NCI-H2107 treated with DMSO at 0.1 percent for 48 hours (cell line): ENCODE measurements around the gene NAXD.
"Not testable (repeated sequence)": the region's sequence is repeated elsewhere in the genome, so short reads cannot be mapped to it uniquely, and the experiment has no call there.

Experiments
- DNase-seq: peaks from one replicate; lab custom pipeline; 2025; ENCODE audit not compliant: unreplicated experiment; lab: John Stamatoyannopoulos, UW

Gene NAXD

GRCh38 chr13:110627761-110628476 lies 12.6 kb downstream of the NAXD start:
- DNase-seq = no peak

GRCh38 chr13:110628477-110628793 lies 13.1 kb downstream of the NAXD start:
- DNase-seq = no peak

DNA sequence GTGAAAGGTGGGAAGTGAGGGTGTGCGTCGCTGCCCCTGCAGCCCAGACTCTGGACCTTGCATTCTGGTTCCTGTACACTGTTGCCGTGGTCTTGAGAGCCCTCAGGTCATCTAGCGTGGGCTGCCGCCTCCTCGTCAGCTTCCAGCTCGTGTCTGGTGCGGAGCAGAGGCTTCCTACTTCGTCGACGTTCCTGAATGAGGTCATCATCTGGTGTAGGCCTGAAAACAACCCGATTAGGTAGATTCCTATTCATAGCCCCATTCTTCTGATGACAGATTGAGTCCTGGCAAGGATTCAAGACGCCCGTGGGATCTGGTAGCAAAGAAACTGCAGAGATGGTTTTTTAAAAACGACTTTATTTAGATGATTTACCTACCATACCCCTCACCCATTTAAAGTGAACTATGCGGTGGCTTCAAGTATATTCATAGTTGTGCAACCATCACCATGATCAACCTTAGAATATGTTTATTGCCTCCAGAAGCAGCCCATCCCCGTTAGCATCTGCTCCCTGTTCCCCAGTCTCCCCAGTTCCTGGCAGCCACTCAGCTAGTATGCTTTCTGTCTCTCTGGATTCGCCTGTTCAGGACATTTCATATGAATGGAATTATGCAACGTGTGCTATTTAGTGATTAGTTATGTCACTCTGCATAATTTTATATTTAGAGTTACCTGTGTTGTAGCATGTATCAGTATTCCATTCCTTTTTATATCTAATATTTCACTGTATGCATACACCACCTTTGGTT lies 13.8 kb downstream of the NAXD start:
- DNase-seq = no peak

GRCh38 chr13:110629735-110630134 lies 14.4 kb downstream of the NAXD start:
- peak; percentile 21 for DNase-seq

DNA sequence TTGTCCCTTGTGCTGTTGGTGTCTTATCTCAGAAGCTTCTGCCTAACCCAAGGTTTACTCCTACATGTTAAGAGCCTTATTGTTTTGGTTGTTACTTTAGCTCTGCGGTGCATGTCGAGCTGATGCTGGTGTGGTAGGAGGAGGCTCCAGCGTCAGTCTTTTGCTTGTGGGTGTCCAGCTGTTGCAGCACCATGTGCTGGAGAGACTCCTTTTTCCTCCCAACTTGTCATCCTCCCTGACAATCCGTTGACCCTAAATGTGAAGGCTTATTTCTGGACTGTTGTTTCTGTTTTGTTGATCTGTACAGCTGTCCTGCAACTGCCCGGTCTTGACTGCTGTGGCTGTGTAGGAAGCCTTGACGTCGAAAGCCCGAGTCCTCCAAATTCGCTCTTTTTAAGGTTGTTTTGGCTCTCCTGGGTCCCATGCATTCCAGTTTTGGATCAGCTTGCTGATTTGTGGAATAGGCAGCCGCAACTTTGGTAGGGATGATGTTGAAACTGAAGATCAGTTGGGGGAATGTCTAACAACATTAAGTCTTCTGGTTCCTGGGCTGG lies 15.3 kb downstream of the NAXD start:
- DNase-seq = no peak

GRCh38 chr13:110632255-110632654 lies 16.9 kb downstream of the NAXD start:
- not testable (repeated sequence) for DNase-seq

GRCh38 chr13:110633776-110634175 lies 18.4 kb downstream of the NAXD start:
- DNase-seq = no peak

GRCh38 chr13:110634558-110634957 lies 19.2 kb downstream of the NAXD start:
- no peak for DNase-seq

DNA sequence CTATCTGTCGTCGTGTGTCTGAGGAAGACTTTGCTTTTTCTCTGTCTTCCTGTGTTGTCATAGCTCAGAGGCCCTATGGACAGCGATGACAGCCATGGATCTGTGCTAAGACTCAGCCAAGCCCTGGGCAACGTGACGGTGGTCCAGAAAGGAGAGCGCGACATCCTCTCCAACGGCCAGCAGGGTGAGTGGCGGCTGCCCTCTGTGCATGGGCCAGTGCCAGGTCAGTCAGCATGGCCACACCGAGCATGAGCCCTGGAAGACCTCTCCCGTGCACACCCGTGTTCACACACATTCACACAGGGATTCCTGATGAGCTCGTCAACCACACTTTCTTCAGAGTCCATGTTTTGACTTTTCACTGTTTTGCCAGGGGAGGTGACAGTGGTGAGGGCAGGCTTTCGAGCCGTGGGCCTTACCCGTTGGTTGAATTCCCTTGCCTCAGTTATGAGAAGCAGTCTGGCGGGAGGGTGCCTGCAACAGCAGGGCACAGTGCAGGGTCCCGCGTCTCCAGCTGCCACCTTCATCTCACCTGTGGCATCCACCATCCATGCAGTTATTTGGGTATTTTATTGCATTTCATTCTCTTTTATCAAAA lies 20.2 kb downstream of the NAXD start:
- DNase-seq = no peak

- no peak for DNase-seq
Measured at GRCh38 chr13:110636053-110636475, 20.7 kb downstream of the NAXD start.

DNA sequence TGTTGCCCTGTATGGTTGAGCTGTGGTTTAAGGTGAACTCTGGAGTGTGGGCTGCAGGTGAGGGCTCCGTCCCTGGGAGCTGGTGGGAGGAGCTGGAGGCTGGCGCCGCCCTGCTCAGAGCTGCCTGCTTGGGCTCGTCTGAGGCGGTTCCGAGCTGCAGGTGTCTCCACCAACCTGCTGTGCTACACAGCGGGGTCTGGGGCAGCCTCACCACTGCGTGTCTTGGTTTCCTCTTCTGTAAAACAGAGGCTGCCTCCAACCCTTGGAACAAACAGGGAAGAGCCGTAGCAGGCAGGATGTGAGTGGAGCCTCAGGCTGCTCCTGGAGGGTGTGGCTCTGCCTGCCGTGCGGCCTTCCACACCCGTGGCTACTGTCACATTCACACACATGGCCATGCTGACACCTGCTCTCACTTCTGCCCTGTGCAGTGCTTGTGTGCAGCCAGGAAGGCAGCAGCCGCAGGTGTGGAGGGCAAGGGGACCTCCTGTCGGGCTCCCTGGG lies 21.4 kb downstream of the NAXD start:
- peak; percentile 78 for DNase-seq

GRCh38 chr13:110637275-110637674 lies 21.9 kb downstream of the NAXD start:
- no peak for DNase-seq

DNA sequence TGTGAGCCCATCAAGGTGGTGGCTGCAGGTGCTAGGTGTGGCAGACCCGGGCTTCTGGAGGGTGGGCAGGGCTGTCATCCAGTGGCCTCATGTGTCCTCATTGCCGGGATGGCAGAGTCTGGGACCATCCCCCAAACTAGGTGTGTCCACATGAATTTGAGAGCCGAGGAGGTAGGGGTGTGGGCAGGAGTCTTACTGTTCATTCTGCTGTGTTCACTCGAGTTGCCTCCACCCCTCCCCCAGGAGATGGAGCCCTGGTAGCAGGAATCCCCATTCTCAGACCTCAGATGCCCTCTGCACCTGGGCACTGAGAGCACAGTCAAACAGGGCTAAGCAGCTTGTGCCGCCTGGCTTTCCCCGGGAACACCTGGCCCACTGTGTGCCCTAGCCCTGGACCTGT lies 22.4 kb downstream of the NAXD start:
- peak; percentile 28 for DNase-seq

GRCh38 chr13:110638257-110638656 lies 22.9 kb downstream of the NAXD start:
- no peak for DNase-seq

- no peak for DNase-seq
Measured at GRCh38 chr13:110638814-110639806, 23.8 kb downstream of the NAXD start.

GRCh38 chr13:110639935-110640334 lies 24.6 kb downstream of the NAXD start:
- DNase-seq = no peak

DNA sequence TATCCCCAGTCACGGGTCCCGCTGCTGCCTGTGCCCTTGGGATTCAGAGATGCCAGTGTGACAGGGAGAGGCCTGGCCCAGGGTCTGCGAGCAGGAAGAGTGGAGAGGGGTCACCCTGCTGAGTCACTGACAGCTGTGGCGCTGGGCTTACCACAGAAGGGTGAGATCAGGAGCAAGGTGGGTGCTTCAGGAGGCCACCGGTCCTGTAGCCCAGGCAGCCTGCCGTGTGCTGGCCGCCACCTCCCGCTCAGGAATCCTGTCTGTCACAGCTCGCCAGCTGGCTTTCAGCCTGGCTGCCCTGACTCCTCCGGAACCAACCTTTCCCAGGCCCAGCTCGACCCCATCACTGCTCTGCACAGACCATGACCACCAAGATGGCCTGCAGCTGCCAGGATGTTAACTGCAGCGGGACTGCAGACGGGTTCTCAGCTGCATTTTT lies 25.3 kb downstream of the NAXD start:
- peak; percentile 32 for DNase-seq

GRCh38 chr13:110641055-110642015 lies 26.0 kb downstream of the NAXD start:
- peak; percentile 32 for DNase-seq

DNA sequence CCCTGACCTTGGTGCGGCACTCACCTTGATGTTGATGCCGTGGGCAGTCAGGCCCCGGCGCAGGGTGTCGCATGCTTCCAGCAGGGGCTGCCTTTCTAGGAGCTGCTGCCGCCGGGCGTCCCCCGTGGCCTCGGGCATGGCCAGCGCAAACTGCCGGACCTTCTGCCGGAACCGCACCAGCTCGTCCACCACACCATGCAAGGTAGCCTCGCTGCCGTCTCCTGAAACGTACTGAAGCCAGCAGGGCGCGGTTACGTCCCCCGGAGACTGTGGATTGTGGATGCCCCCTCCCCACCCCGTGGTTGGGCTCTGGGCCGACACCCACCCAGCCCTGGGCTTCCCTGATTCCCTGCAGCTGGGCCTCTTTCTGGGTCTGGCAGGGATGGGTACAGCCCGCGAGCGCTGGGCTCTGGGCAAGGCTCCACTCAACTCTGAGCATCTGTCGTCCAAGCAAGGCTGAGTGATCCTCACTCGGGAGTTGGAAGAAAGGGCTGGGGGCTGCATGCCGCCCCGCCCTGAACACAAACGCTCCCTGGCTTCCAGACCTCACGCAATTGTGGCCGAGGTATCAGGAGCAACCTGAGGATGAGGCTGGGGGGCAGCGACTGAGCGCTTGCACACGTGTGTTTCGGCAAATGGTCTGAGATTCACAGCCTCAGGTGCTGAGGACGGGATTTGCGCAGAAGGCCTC lies 27.1 kb downstream of the NAXD start:
- DNase-seq = no peak
